22Rv1 (cell line): ENCODE measurements around the gene TBC1D5.

Source experiments
- CTCF ChIP-seq: fragments of 450-650 bp; IDR thresholded peaks from 2 replicates; pipeline ENCODE4 v1.5.1; 2017; ENCODE audit warnings: mild to moderate bottlenecking
- ZFX ChIP-seq: fragments of 450-650 bp; IDR thresholded peaks from 2 replicates; pipeline ENCODE4 v1.6.1; 2017; ENCODE audit warnings: antibody characterized with exemption, borderline replicate concordance

GRCh38 chr3:17420668-17421067, 321.8 kb downstream of the TBC1D5 start:
- TF ChIP-seq CTCF (no peak), ZFX (no peak)
